GM15510 (cell line): ENCODE data around the gene PRRG4.

Experiments used
- POLR2A ChIP-seq: IDR thresholded peaks from 3 replicates; pipeline ENCODE4 v1.6.1; 2011; ENCODE audit warnings: borderline replicate concordance; ENCODE audit not compliant: insufficient read length; ENCODE audit errors: extremely low read depth

PRRG4 gene

GRCh38 chr11:32893093-32893342 is 63.3 kb downstream of the PRRG4 start:
- no peak for TF ChIP-seq POLR2A

- TF ChIP-seq POLR2A: no peak
These were observed 63.8 kb downstream of the PRRG4 start for GRCh38 chr11:32893343-32894148.

GRCh38 chr11:32894149-32894827 is 64.6 kb downstream of the PRRG4 start:
- no peak for TF ChIP-seq POLR2A

GRCh38 chr11:32894921-32895320 is 65.2 kb downstream of the PRRG4 start:
- TF ChIP-seq POLR2A: no peak

GRCh38 chr11:32895471-32895870 is 65.7 kb downstream of the PRRG4 start:
- TF ChIP-seq POLR2A: no peak

- TF ChIP-seq POLR2A: no peak
These were observed 67.4 kb downstream of the PRRG4 start for GRCh38 chr11:32897103-32897502.

GRCh38 chr11:32899438-32899837 is 69.7 kb downstream of the PRRG4 start:
- no peak for TF ChIP-seq POLR2A

- TF ChIP-seq POLR2A: no peak
These were observed 72.5 kb downstream of the PRRG4 start for GRCh38 chr11:32902089-32902665.

- TF ChIP-seq POLR2A: no peak
These were observed 75.4 kb downstream of the PRRG4 start for GRCh38 chr11:32905028-32905667.
